Ramos (cell line): ENCODE results near the gene KRABD2.
"Not testable (repeated sequence)": the region's sequence is repeated elsewhere in the genome, so short reads cannot be mapped to it uniquely, and the experiment has no call there.

Source experiments
- in situ Hi-C: fragments of 300-500 bp; cut with MboI; formaldehyde crosslinking; loops from one replicate; pipeline ENCODE4 v1.14.3; 2022; ENCODE audit warnings: low sequenced_read_pairs; ENCODE audit not compliant: unreplicated experiment

KRABD2 gene

DNA sequence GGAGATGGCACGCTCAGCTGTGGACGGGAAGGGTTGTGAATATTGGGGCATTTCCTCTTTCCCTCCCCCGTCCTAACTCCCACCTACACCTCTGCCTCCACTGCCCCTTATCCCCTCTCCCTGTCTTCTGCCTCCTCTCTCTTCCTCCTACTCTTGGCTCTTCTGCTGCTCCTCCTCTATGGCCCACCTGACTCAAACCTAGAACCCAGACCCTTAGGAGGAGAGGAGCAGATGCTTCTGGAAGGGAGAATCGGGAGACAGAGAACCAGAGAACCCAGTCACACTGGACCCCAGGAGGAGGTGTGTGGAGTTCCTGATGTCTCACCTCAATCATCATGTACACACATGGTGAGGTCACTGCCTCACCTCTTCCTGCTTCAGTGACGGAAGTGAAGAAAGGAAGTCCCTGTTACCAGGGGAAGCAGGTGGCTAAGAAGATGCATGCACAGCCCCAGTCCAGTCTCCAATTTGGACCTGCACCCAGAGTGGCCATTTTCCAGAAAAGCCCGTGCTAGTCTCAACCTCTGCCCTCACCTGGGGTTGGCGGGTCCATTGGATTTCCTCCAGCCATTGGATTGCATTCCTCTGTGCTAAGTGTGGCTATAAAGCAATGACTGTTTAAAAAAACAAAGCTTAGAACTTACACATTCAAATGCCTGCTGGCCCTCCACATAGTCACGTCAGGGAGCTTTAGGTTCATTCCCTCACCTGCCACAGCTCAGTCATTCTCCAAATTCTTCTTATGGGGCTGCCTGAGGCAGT is 17.1 kb upstream of the KRABD2 start:
- in situ Hi-C loops, result no loop called here

DNA sequence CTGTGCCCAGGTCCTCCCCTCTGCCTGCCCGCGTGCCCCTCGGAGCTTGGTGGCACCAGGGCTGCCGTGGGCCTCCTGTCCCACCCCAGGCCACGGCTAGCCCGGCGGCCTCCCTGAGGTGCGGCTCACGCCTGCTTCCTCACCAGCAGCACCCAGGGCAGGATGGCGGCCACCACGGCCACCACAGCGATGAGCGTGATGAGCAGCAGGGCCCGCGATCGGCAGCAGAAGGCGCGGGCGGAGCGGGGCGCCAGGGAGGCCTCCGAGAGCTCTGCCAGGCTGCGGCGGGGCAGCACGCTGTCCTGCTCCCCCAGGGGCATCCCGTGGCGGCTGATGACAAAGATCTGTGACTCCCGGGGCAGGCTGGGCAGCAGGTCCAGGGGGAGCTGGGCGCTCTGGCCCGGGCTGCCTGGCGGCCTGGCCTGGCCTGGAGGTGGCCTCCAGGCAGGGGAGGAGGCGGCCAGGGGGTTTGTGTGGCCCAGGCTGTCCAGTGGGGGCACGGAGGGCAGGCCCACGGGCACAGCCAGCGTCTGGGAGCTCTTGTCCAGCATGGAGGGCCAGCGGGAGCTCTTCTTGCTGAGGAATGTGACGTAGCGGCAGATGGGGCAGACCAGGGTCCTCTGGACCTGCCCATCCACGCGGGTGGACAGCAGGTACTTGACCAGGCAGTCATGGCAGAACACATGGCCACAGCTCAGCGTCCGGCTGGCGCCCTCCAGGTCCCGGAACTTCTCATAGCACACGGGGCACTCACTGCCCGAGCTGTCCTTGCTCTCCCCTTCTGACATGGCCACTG is 16.4 kb upstream of the KRABD2 start:
- in situ Hi-C loops, result no loop called here

DNA sequence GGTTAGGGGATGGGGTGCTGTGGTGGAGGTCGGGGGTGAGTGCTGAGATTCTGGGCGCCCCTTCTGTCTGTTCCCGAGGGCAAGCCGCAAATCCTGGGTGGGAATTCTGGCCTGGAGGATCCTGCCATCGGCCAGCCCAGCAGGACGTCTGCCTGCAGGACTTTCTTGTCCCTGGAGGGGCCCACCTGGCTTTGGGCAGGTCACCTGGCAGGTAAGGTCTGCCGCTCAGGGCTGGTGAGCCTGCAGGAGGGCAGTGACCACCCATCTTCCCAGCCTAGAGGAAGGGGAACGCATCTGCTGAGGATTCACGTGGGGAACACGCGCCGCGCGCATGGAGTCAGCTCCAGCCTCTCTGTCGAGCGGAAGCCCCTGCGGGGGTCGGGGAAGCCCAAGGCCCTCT is 15.8 kb upstream of the KRABD2 start:
- in situ Hi-C loops, result no loop called here

DNA sequence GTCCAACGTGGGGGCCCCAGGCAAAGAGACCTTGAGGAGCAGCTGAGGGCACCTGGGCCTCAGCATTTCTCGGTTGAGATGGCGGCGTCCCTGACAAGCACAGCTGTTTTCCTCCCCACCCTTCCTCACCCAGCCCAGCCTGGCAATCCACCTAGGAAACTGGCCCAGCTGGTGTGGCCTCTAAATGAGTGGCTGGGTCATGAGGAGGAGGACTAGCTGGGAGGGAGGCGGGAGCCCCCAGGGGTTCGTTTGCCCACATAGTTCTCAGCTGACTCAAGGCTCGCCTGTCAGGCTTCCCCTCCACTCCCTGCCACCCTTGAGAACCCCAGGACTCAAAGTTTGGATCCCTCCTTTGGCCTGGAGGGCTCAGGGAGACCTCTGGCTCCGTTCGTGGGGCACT is 15.2 kb upstream of the KRABD2 start:
- in situ Hi-C loops, result no loop called here

DNA sequence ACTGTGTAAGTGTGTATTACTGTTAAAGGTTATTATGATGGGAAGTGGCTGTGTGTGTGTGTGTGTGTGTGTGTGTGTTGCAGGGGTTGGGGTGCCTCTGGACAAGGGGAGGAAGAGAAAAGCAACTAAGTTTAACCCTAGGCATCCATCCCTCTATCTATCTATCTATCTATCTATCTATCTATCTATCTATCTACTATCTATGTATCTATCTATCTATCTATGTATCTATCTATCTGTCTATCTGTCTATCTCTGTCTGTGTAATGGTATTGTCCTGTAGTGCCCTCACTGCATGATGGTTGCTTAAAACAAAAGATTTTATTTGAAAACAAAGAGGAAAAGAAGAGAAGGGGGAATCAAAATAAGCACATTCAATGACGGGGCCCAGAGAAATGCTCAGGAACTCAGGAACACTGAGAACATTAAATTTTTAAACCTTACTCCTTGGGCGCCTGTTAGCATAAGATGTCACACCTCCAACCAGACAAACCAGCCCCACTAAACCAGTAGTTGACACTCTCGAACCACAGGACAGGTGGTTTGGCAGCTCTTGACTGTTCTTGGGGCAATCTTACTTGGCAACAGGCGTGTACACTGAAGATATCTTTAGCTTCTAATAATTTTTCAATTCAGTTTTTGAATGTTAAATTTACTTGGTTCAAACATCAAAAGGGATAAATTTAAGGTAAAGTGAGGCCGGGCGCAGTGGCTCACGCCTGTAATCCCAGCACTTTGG is 11.6 kb upstream of the KRABD2 start:
- in situ Hi-C loops, result no loop called here

DNA sequence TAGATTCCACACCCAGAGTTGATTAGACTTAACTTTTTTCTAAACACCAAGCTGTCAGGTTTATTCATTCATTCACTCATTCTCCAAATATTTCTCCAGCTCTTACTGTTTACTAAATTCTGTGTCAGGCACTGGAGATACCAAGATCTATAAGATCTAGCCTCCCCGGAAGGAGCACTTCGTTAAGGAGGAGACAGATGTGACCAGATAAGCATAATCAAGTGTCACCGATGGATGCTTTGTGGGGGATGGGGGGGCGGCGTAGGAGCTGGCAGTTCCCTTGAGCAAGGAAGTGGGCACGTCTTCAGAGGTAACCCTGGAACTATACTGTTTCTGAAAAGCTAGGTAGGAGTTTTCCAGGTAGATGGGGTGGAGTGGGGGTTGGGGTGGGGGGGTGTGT is 10.3 kb upstream of the KRABD2 start:
- in situ Hi-C loops, result no loop called here

DNA sequence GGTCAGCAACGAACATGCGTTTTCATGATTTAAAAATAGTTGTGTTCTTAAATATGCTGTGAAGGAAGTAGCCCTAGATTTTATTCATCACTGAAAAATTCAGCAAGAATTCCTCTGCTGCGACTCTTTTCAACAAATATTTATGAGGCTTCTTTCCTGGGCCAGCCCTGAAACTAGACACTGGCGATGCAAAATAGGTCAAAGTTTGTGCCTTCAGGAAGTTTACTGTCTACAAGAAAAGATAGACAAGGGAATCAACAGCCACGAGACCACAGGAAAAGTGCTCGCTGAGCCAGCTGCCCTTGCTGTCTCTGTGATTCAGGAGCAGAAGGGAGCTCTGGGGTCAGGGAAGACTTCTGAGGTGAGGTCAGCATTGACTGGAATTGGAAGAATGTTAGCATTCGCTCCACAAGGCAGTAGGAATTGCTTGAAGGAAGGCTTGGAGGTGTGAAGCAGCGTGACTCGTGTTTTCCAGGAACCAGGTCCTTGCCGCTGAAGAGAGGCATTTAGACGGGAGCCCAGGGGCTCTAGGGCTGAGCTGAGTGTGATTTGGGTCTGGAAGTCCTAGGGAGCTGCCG is 8.4 kb upstream of the KRABD2 start:
- in situ Hi-C loops, result no loop called here

DNA sequence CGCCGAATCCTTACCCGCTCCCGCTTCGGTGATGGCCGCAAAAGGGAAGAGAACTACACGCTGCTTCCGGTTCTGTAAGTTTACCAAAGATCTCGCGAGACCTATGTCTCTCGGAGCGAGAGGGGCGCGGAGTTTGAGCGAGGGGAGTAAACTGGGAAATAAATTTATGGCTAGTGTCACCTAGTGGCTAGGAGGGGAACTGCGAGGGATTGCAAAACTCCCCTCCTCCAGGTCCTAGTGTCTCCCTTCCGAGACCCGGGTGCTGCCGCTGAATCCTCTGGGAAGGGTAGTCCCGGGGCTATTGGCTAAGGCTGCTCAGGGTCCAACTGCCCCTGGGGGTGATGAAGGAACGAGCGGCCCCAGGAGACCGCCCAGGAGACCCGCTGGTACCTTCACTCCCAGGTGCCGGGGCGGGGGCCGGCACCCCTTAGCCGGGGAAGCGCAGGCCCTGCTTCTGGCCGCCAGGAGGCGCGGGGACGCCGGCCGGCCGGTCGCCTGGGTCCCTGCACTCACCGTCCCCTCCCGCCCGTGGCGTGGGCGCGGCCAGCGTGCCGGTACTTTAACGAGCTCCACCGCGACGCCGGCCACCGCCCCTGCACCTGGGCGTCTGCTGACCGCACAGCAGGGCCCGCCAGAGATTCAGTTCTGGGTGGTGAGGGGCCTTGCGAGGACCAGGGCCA is 6.8 kb upstream of the KRABD2 start, which contains the start of gene RPL26:
TSS of gene RPL26 (minus strand) at position 51 of the 680 bp plus-strand sequence. CDS start 883 bp downstream, outside the sequence.
- in situ Hi-C loops, result no loop called here

DNA sequence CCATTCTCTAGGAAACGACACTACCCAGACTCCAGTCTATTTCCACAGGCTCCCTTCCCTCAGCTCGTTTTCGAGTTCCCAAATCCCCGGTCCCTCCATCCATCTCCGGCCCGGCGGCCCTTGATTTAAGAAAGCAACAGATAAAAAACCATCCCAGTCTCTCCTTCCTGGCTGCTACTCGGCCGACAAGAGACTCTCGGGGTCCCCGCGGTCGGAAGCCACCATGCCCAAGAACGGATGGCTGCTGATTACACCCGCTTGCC is 6.3 kb upstream of the KRABD2 start:
- in situ Hi-C loops, result no loop called here

DNA sequence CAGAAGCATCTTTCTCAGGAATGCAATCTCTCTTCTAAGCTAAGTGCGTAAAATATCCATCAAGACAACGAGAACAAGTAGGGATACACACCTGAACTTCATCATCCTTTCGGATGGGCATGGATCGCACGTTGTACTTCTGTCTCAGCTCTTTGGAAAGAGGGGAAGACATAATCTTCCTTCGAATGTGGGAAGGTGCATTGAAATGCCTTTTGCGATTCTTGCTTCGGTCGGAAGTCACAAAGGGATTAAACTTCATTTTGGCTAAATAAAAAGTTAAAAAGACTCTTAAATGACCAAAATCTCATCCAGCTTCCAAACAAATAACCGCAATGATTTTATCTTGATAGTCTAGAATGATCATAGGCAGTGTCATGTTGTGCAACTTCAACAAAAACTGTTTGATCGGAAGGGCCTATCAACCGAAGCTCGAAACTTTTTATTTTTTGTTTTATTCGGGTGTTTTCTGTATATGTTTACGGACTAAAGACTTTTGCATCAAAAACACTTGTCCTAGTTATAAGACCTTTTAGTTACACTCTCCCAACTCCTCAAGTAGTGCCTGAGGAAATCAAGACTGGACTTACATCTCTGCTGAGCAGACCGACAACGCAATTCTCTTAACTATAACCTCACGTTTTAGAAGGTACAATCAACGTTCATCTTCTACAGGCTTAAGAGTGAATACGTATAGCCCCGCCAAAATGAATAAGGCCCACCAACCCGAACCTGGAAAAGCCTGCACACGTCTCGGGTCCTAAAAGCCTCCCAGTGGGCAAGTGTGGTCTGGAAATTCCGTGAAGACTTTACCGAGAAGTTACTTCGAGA is 5.8 kb upstream of the KRABD2 start:
- in situ Hi-C loops, result no loop called here

DNA sequence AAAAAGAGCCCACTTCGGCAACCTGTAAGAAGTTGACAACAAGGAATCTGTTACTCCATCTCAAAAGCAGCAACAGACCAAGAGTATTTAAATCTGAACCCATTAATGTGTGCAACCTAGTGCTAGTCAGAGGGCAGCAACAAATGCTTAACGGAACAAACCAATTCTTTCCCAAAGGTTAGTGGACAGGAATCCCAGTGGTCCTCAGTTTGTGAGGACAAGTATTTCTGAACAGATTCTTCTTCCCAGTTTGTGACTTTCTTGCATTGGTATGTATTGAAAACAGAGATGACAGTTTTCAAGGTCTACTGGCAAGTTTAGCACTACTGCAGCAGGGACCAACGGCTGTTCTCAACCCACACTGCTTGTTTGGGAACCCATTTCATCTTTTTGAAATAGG is 3.5 kb upstream of the KRABD2 start:
- in situ Hi-C loops, result no loop called here

DNA sequence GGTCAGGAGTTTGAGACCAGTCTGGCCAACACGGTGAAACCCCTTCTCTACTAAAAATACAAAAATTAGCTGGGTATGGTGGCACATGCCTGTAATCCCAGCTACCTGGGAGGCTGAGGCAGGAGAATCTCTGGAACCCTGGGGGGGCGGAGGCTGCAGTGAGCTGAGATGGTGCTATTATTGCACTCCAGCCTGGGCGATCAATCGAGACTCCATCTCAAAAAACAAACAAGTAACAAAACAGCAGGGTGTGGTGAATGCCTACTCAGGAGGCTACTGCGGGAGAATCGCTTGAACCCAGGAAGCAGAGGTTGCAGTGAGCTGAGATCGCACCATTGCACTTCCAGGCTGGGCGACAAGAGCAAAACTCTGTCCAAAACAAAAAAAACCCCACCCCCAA is 1.6 kb upstream of the KRABD2 start:
- in situ Hi-C loops, result not testable (repeated sequence)

DNA sequence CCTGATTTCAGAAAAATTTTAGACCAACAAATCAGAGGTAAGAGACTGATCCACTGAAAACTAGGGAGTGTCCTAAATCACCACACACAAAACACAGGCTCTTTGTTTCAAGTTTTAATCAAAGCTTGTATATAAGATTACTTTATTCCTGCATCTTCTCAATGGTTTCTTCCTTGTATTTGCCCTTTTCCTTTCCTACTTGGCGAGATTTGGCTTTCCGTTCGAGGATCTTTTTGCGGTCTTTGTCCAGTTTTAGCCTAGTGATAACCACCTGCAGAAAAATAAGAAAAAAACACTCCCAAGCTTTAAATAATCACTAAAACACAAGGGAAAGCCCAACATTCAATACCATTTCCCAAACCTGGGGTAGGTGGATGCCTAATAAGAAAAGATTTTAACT is 918 bp upstream of the KRABD2 start:
- in situ Hi-C loops, result no loop called here

DNA sequence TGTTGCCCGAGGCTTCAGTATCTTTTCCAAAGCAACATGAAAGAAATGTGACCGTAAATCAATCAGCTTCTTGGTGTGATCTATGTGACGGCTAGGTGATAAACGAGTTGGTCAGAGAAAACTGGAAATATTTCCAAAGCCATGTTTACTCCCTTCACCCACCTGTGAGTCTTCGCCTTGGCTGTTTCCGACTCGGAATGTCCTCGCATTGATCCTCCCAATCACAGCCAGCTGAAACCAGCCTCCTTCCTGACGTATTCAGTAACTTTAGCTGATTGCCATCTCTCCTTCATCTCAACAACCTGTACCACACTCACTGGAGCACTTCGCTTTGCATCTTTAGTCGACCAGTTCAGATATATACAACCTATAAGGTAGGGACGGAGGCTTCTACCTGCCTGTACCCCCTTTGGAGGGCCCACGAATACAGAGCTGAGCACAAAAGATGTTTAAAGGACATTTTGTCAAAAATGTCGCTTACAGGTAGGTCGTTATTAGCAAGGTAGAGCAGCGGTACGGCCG is 705 bp downstream of the KRABD2 start:
- in situ Hi-C loops, result no loop called here

DNA sequence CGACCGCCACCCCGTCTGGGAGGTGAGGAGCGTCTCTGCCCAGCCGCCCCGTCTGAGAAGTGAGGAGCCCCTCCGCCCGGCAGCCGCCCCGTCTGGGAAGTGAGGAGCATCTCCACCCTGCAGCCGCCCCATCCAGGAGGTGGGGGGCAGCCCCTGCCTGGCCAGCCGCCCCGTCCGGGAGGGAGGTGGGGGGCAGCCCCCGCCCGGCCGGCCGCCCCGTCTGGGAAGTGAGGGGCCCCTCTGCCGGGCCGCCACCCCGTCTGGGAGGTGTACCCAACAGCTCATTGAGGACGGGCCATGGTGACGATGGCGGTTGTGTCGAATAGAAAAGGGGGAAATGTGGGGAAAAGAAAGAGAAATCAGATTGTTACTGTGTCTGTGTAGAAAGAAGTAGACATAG is 2.6 kb downstream of the KRABD2 start:
- in situ Hi-C loops, result not testable (repeated sequence)

DNA sequence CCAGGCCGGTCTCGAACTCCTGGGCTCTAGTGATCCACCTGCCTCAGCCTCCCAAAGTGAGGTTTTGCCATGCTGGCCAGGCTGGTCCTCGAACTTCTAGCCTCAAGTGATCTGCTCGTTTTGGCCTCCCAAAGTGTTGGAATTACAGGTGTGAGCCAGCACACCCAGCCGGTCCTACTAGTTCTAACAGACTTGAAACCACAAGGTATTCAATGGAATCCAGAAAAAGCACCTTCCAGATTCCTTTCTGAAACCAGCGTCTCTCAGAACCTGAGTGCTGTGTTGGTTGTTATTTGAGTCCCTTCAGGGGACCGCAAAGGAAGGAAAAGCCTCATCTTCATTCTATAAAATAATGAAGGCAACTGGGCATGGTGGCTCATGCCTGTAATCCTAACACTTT is 4.1 kb downstream of the KRABD2 start:
- in situ Hi-C loops, result no loop called here

DNA sequence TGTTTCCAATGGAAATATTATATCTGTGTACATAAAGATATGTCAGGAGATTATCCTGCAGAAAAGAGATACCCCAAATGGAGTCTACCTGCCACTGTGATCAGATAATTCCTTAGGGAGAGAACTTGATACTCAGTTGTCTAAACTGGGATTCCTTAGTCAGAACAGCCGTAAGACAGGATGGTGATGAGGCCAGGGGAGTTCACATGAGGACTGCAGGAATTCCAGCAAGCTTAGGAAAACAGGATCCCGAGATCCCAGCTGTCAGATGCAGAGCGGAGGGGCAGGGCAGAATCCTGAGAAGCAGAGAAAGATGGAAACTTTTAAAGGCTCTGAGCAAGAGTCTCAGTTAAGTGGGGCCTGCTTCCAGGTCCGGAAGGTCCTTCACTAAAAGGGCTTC is 4.7 kb downstream of the KRABD2 start:
- in situ Hi-C loops, result no loop called here

DNA sequence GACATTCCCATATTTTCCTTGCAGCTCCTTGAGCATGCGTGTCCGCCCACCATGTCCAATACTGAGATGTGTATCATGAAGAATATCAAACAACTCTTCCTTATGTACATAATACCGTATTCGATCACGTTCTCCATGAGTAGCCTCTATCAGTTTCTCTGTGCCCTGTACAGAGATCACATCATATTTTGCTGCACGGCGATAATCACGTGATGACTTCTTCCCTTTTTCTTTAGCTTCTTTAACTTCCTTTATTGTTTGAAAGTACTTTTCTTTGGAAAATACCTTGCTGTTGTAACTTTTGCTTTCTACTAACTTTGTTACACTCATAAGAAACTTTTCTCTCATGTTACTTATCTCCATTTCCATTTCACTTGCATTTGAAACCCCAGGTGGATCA is 6.6 kb downstream of the KRABD2 start:
- in situ Hi-C loops, result no loop called here

DNA sequence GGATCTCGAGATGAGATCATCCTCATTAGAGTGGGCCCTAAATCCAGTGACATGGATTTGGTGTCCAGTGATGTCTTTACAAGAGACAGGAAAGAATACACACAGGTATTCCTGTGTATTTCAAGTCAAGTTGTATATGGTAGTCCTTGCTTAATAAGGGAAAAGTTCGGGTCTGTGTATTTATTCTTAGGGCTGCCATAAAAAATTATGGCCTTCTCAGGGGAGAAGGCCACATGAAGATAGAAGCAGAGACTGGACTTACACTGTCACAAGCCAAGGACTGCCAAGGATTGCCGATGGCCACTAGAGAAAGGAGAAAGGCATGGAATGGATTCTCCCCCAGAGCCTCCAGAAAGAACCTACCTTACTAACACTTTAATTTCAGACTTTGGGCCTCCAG is 8.3 kb downstream of the KRABD2 start:
- in situ Hi-C loops, result no loop called here
